ENCODE results near the gene STAT3. TPM values are rescaled to one million over a fixed set of nuclear protein-coding genes. Genes with fewer than 3 reads are reported as not detected.
A peak's percentile ranks its signal among the peaks of the same experiment; 100 is the strongest.

STAT3 gene
- total and polyA plus RNA-seq, 2 of the 13 experiments (the other 11 are each of a cell fraction or from before 2014, with no cell fraction given) = 61.8 to 62.4 TPM

- TF ChIP-seq ZHX2 (IDR thresholded peaks at IDR 0.05; ENCODE audit: low read depth) (no peak), ZHX2 (CRISPR knock-in tag; IDR thresholded peaks at IDR 0.05; ENCODE audit: borderline replicate concordance) (peak; percentile 64; the same call in 1 of the 2 replicates), FOXP1 (IDR thresholded peaks at IDR 0.05) (no peak), FOXP1 (CRISPR knock-in tag; IDR thresholded peaks at IDR 0.05) (no peak), CBFB (CRISPR knock-in tag; IDR thresholded peaks at IDR 0.05) (peak; percentile 38), FOXJ3 (CRISPR knock-in tag; IDR thresholded peaks at IDR 0.05; ENCODE audit: borderline replicate concordance) (peak; percentile 40; the same call in 1 of the 2 replicates), PHF8 (CRISPR knock-in tag; IDR thresholded peaks at IDR 0.05) (peak; percentile 84), ZNF446 (CRISPR knock-in tag; IDR thresholded peaks at IDR 0.05) (no peak), NR0B2 (CRISPR knock-in tag; IDR thresholded peaks at IDR 0.05) (no peak), ZNF280D (CRISPR knock-in tag; IDR thresholded peaks at IDR 0.05) (0 out of 2 replicates have a peak, but pooled peaks have one; percentile 62), ZNF205 (CRISPR knock-in tag; IDR thresholded peaks at IDR 0.05) (no peak), SP5 (CRISPR knock-in tag; IDR thresholded peaks at IDR 0.05; ENCODE audit: borderline replicate concordance, low read depth) (peak; percentile 57; the same call in 1 of the 2 replicates), TSC22D2 (CRISPR knock-in tag; IDR thresholded peaks at IDR 0.05; ENCODE audit: borderline replicate concordance) (no peak; the same call in 1 of the 2 replicates), NFATC3 (CRISPR knock-in tag; IDR thresholded peaks at IDR 0.05) (no peak), ZFP37 (CRISPR knock-in tag; IDR thresholded peaks at IDR 0.05; ENCODE audit: borderline replicate concordance) (no peak), MIER2 (CRISPR knock-in tag; IDR thresholded peaks at IDR 0.05) (0 out of 2 replicates have a peak, but pooled peaks have one; percentile 24), ZC3H4 (CRISPR knock-in tag; IDR thresholded peaks at IDR 0.05; ENCODE audit: borderline replicate concordance) (no peak), MYC (CRISPR knock-in tag; IDR thresholded peaks at IDR 0.05; ENCODE audit: borderline replicate concordance) (peak; percentile 81; the same call in 1 of the 2 replicates), ZUFSP (CRISPR knock-in tag; IDR thresholded peaks at IDR 0.05; ENCODE audit: borderline replicate concordance) (no peak), RFXANK (CRISPR knock-in tag; IDR thresholded peaks at IDR 0.05) (no peak)
Measured at GRCh38 chr17:42422958-42423712, 34.9 kb upstream of the STAT3 start, which contains the start of gene CAVIN1 (continued).
